GM12872 (cell line): ENCODE data around the gene EVX1.

Experiments
- TF ChIP-seq, protein P1 (sequence below): IDR thresholded peaks from 3 replicates; pipeline ENCODE4 v1.5.1; 2011; ENCODE audit warnings: low read depth, mild to moderate bottlenecking, low read length, moderate library complexity; ENCODE audit not compliant: insufficient read depth

Gene EVX1

DNA sequence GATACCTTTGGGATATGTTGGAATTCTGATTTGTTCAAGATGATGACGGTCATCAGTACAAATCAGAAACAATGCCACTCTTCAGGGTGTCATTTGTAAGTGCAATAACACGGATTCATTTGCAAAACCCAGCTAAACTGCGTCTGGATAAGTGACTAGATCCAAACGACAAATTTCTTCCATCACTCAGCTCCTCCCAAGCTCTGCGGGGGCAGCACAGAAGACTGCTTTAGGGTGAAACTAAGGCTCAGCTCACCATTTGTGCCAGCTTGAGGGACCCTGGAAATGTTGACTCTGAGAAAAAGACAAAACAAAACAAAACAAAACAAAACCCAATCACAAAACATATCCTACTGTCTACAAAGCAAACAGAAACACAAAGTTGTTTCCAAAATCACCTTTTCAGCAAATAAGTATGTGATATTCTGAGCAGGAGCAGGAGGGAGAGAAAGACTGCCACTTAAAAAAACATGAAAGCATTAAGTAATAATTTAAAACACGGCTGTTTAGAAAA is 8.0 kb downstream of the EVX1 start:
- TF ChIP-seq, protein P1, sequence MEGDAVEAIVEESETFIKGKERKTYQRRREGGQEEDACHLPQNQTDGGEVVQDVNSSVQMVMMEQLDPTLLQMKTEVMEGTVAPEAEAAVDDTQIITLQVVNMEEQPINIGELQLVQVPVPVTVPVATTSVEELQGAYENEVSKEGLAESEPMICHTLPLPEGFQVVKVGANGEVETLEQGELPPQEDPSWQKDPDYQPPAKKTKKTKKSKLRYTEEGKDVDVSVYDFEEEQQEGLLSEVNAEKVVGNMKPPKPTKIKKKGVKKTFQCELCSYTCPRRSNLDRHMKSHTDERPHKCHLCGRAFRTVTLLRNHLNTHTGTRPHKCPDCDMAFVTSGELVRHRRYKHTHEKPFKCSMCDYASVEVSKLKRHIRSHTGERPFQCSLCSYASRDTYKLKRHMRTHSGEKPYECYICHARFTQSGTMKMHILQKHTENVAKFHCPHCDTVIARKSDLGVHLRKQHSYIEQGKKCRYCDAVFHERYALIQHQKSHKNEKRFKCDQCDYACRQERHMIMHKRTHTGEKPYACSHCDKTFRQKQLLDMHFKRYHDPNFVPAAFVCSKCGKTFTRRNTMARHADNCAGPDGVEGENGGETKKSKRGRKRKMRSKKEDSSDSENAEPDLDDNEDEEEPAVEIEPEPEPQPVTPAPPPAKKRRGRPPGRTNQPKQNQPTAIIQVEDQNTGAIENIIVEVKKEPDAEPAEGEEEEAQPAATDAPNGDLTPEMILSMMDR = no peak

DNA sequence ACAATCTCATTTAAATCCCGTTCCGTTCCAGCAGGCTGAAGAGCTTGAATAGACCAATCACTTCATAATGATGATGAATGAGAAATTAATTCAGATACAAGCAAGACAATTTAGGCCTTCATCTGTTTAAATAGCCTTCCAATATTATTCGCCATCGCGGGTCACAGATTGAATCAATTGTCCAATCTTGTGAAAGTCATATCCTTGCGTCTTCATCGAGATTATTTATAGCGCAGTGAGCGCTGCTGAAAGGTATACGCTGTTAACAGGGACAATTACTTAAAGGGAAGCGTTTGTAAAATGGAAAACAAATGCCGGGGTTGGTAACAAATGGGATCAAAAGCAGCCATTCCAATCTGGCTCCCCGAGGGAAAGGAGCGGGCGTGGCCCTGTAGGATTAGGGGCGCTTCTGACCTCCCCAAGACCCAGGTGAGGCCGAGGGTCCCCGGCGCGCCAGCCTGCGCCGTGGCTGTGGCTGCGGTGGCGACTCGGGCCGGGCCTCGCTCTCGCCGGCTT is 8.6 kb downstream of the EVX1 start:
- TF ChIP-seq, protein P1 = no peak

DNA sequence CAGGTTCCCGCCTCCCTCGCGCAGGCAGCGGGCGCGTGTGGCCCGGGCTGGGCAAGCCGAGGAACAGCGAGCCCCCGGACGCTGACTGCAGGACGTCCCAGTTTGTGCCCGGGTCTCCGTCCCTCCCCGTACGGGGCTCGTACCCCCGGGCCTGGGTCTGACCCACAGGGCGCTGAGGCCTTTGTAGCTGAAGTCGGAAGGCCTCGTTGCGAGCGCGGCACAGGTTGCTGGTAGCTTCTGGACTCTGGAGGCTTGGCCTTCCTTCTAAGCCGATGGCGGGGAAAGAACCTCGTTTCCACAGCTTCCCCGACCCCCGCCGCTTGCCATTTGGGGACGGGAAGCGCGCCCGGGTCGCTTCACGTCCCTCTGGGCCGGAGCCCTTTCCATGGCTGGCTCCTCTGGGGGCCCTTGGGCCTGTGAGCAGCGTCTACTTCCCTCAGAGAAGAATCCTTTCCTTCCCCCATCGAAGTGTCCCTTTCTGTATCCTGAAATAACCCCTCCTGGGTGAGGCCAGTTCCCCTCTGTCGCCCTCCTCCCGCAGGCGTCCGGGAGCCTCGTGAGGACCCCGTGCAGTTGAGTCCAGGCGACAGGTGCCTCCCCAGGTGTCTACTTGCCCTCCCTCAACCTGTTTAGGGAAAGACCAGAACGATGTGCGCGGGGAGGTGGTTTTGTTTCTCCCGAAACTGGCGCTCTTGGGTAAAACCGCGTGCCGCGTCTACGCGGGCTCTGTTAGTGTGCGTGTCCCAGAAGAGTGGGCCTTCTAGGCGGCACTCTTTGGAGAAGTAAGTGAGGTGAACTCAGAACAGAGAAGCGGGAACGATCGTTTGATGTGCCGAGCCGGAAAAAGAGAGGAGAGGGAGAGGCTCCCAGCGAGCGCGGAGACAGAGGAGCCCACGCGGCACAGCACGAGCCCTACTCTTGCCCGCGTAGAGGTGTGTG is 9.3 kb downstream of the EVX1 start:
- TF ChIP-seq, protein P1 = no peak

DNA sequence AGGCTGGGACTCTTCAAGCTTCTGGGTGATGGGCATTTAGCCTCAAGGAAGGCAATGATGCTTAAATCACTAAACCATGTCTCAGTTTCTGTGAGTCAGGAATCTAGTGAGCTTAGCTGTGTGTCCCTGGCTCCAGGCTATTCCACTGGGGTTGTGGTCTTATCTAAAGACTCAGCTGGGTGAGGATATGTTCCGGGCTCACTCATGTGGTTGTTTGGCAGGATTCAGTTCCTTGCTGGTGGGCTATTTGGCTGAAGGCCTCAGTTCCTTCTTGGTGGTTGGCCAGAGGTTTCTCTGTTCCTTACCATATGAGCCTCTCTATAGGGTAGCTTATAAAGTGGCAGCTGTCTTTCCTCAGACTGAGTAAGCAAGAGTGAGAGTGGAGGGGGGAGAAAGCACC is 12.0 kb downstream of the EVX1 start:
- TF ChIP-seq, protein P1 = no peak

DNA sequence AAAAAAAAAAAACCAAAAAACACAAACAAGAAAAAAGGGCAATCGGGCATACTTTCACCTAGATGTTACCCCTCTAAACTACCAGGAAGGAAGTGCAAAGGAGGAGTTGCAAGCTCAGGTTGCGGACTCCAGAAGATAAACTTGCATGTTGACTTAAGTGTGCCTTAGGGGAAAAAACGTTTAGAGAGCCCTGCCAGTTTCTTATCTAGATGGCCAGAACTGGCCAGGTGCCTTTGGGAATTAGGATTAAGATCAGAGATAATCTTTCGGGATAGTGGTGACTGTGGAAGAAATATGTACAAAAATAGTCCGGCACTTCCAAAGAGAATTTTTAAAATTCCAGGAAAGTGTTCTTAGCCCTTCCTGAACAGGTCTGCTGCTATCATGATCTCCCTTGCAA is 17.6 kb downstream of the EVX1 start:
- TF ChIP-seq, protein P1 = no peak

DNA sequence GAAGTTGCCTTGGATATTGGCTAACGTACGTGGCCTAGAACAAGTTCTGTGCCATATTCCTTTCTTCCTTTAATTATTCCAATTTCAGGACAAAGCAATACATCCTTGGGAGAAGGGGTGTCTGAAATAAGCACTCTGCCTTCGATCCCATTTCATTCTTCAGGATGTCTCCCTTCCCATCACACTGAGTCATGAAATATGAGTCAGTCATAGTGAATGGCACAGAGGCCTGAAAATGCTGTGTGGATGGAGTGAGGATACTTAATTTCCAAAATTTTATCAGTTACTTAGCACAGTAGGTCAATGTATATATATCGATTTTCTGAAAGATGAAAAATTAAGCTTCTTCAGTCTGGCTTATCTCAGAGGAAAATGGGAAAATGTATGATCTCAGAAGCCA is 19.5 kb downstream of the EVX1 start:
- TF ChIP-seq, protein P1 = no peak

DNA sequence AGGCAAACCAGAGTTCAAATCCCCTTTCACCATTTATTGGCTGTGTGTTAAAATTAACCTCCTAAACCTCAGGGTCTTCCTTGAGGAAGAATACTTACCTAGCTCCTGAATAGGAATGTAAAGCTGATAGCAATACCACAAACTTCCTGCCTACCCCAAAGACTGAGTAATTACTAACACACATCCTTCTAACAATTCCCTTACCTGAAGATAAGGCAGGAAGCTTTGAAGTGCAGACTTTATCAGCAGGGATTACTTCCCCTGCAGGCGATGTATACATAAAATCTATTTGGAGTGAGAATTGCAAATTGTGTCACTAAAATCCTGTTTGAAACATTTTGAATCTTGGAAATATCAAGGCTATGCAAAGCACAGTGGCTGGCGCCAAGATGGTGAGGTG is 21.2 kb downstream of the EVX1 start:
- TF ChIP-seq, protein P1 = no peak
